Measurements from ENCODE around the gene PGAP6. TPM values are rescaled to one million over a fixed set of nuclear protein-coding genes. Genes with fewer than 3 reads are reported as not detected.
"Not testable (repeated sequence)": the region's sequence is repeated elsewhere in the genome, so short reads cannot be mapped to it uniquely, and the experiment has no call there.

The PGAP6 gene
- total and polyA plus RNA-seq, 12 donors: 18.2 to 66.7 (median 42.3) TPM

DNA sequence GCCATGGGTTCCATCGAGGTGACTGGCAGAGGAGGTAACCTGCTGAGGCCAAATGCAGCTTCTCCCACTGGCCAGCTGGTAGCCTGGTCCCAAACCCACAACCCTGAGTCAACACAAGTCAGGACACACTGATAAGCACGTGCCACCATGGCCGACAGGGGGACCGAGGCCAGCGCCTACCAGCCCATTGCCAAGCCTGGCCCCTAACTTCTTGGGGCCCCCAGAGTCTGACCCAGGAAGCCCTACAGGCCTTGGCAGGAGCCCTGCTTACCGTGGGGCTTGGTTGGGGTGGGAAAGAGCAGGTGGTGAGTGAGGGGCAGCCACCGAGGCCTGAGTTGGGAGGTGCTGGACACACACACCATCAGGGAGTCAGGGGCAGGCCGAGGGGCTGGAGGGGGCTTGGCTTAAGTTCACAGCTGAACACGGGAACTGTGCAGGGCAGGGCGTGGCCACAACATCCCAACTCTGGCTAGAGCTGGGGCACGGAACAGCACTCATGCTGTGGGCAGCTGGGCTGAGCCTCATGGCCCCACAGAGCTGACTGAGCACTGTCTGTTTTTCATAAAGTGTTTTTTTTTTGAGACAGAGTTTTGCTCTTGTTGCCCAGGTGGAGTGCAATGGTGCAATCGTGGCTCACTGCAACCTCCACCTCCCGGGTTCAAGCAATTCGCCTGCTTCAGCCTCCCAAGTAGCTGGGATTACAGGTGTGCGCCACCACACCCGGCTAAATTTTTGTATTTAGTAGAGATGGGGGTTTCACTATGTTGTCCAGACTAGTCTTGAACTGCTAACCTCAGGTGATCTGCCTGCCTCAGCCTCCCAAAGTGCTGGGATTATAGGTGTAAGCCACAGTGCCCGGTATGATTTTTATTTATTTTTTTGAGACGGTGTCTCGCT, 16.9 kb downstream of the PGAP6 start:
- Histone ChIP-seq H3K4me3 (no peak overlapping the region), H3K27ac (no peak overlapping the region), H3K9me3 (replicated peaks in 1 of 3) (no peaks in the 10 kb centered on the region), H3K36me3 (replicated peaks in 1 of 2) (peaks cover 0 to 27% of the 10 kb centered on the region in 2 donors), H3K4me1 (replicated peaks in 1 of 2) (peaks cover 4 to 6% of the 10 kb centered on the region in 2 donors), H3K27me3 (no peaks in the 10 kb centered on the region)
- no peak for DNase-seq
- WGBS, 4 donors: 60 to 64% (median 60%) methylated on average over 12 to 19 of the region's 19 CpGs
- TF ChIP-seq POLR2A (IDR thresholded peaks at IDR 0.05) (no peak), CTCF (IDR thresholded peaks at IDR 0.05) (no peak)
- intact Hi-C loops (cut with DNase I): no loop called here

DNA sequence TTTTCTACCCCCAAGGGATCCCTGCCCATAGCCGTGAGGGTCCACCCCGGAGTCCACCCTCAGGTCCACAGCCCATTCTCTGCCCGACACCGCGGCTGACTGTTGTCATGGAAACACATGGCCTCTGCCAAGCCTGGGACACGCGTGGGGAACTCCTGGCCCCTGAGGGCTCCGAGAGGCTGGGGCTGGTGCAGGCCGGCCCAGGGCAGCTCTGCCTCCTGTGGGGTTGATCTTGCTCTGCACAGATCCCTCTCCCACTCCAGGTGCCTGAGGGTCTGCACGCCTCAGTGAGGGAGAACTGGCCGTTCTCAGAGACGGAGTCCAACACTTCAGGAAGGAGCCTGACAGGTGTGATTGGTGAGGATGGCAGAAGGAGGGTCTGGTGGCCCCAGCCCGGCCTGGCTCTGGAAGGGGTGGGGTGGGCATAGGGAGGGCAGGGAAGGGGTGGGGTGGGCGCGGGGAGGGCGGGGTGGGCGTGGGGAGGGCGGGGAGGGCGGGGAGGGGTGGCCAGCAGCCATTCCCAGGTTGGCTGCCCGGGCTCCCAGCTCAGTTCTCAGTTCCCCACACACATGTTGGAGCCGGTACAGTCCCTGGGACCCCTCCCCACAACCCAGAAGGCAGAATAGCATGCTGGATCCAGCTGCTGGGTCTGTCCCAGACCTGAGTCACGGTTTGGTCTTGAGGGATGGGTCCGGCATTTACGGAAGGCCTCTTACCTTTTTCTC, 17.9 kb downstream of the PGAP6 start:
- no peaks in the 10 kb centered on the region for H3K9me3 ChIP-seq (replicated peaks in 1 of 3)
- no peaks in the 10 kb centered on the region for H3K27me3 ChIP-seq
- WGBS, 4 donors: 33 to 45% (median 40%) methylated on average over 10 to 24 of the region's 24 CpGs
- H3K4me1 ChIP-seq (replicated peaks in 1 of 2): no peaks in the 10 kb centered on the region
- intact Hi-C loops (cut with DNase I): no loop called here
- H3K4me3 ChIP-seq: no peak overlapping the region
- H3K36me3 ChIP-seq (replicated peaks in 1 of 2): peaks cover 0 to 27% of the 10 kb centered on the region in 2 donors
- no peak for DNase-seq
- H3K27ac ChIP-seq: no peak overlapping the region
- no peak for TF ChIP-seq CTCF (IDR thresholded peaks at IDR 0.05)
- TF ChIP-seq POLR2A (IDR thresholded peaks at IDR 0.05): no peak

DNA sequence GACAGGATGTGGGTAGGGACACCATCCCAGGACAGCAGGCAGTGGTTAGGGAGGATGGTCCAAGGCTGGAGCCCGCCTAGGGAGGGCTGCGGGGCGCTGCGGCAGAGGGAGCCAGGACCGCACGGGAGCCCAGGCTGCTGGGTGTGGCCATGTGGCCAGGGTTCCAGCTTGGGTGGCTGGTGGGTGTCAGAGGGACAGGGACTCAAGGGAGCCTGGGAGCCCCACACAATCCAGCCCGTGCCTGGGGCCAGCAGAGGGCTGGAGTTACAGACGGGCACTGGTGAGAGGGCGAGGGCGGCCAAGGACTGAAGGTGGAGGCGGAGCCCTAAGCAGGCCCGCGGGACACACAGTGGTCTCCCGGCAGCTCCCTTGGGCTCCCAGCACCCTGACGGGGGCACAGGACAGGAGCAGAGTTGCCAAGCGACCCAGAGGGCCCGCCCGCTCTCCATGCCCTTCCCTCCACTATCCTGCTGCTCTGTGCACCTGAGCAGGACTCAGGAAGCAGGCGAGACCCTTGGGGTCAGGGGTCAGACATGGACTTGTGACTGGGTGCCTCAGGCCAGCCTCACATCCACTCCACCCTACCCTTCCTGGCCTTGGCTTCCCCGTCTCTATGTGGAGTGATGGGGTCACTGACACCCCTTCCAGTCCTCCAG, 18.5 kb downstream of the PGAP6 start:
- no peak for DNase-seq
- 43 to 67% (median 57%) methylated on average over 4 to 20 of the region's 20 CpGs for WGBS, 4 donors
- Histone ChIP-seq H3K36me3 (replicated peaks in 1 of 2) (peaks cover 0 to 20% of the 10 kb centered on the region in 2 donors), H3K9me3 (replicated peaks in 1 of 3) (no peaks in the 10 kb centered on the region), H3K4me1 (replicated peaks in 1 of 2) (no peaks in the 10 kb centered on the region), H3K27me3 (no peaks in the 10 kb centered on the region), H3K27ac (no peak overlapping the region), H3K4me3 (no peak overlapping the region)
- TF ChIP-seq CTCF (IDR thresholded peaks at IDR 0.05) (no peak), POLR2A (IDR thresholded peaks at IDR 0.05) (no peak)
- intact Hi-C loops (cut with DNase I): no loop called here

GRCh38 chr16:362702-362999, 19.1 kb downstream of the PGAP6 start:
- H3K36me3 ChIP-seq (replicated peaks in 1 of 2): peaks cover 0 to 14% of the 10 kb centered on the region in 2 donors
- H3K9me3 ChIP-seq (replicated peaks in 1 of 3); intact Hi-C loops (cut with DNase I); DNase-seq; H3K4me3 ChIP-seq; H3K4me1 ChIP-seq (replicated peaks in 1 of 2); H3K27ac ChIP-seq; H3K27me3 ChIP-seq: not testable (repeated sequence)
- WGBS, 4 donors: 67 to 82% methylated on average over 18 to 21 of the region's 24 CpGs; no CpG with 5 or more reads in 2 of the 4 donors

Measured in adrenal gland (tissue), 12 donors.